ENCODE data around the gene PRKAR1B.
"Not testable (repeated sequence)": the region's sequence is repeated elsewhere in the genome, so short reads cannot be mapped to it uniquely, and the experiment has no call there.

GRCh38 chr7:611837-612236, 115.2 kb downstream of the PRKAR1B start:
- TF ChIP-seq CTCF (IDR thresholded peaks at IDR 0.05; ENCODE audit: insufficient read depth, low read depth, low read length); EZH2 (IDR thresholded peaks at IDR 0.05; ENCODE audit: insufficient read depth, low read length): not testable (repeated sequence)

All from astrocyte (in vitro differentiated cells and primary cell).